Epithelial cell of proximal tubule (primary cell): ENCODE measurements around the gene PLA2G2E. TPM values are rescaled to one million over a fixed set of nuclear protein-coding genes. Genes with fewer than 3 reads are reported as not detected.

Experiments used
- DNase-seq: peaks from one replicate; pipeline ENCODE4 v3.0.0-alpha.2; 2011; ENCODE audit warnings: low read depth
- H3K4me3 ChIP-seq: 2 replicates; pipeline ENCODE4 v1.5.1; 2011; ENCODE audit warnings: low read depth, mild to moderate bottlenecking, low read length
- CTCF ChIP-seq: conservative IDR thresholded peaks from 2 replicates; pipeline ENCODE4 v1.5.1; 2012; ENCODE audit warnings: low read depth, mild to moderate bottlenecking, low read length
- total RNA-seq: library from RNA; depleted of rRNA; stranded (reverse); fragments of >200 nt; gene quantifications from 2 replicates; pipeline ENCODE4 v1.2.3, GENCODE V29; 2015

PLA2G2E gene
- total RNA-seq, 1 donor from 2014 or later, result not detected

- no peak for DNase-seq
- TF ChIP-seq CTCF, result no peak
- no peak overlapping the region for H3K4me3 ChIP-seq
Observed at GRCh38 chr1:19960591-19960990, 37.2 kb upstream of the PLA2G2E start.

DNA sequence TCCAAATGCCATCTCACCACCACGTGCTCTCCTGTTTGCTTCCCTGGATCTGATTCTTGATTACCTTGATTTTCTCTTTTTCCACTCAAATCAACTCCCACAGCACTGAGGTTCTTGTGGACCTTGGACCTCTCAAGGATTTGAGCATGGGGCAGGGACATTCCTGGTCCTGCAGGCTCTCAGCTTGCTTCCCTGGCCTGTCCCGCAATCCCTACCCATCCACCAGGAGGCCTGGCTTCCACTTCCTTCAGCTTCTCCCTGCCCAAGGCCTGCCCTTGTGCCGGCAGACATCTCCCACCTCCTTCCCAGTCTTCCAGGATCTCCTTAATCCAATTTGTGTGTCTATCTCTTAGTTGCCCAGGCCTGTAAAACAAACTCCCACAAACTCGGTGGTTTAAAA, 34.4 kb upstream of the PLA2G2E start:
- TF ChIP-seq CTCF, result peak; percentile 24
- no peak overlapping the region for H3K4me3 ChIP-seq
- no peak for DNase-seq

DNA sequence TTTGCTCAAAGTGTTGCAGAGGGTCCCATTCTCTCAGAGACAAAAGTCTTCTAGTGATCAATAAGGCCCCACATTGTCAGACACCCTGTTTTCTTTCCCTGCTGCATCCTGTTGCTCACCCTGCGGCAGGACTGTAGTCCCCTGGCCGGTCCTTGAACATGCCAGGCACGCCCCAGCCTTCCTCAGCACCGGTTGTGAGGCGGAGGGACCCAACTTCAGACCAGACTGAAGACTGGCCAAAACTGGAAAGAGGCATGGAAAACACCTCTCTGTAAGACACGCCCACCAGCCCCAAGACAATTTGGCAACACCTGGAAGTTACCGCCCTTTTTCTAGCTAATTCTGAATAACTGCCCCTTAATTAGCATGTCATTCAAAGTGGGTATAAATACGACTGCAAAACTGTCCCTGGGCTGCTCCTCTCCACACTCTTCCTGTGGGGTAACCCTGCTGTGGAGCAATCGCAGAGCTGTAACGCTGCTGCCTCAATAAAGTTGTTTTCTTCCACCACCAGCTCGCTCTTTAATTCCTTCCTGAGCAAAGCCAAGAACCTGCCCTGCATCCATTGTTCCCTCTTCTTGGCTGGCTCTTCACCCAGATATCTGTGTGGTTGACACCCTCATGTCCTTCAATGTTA, 32.2 kb upstream of the PLA2G2E start:
- no peak for TF ChIP-seq CTCF
- no peak overlapping the region for H3K4me3 ChIP-seq
- no peak for DNase-seq

- H3K4me3 ChIP-seq, result no peak overlapping the region
- no peak for TF ChIP-seq CTCF
- no peak for DNase-seq
Observed at GRCh38 chr1:19954059-19954458, 30.6 kb upstream of the PLA2G2E start.

GRCh38 chr1:19949016-19949415, 25.6 kb upstream of the PLA2G2E start:
- no peak for TF ChIP-seq CTCF
- DNase-seq, result no peak
- no peak overlapping the region for H3K4me3 ChIP-seq

DNA sequence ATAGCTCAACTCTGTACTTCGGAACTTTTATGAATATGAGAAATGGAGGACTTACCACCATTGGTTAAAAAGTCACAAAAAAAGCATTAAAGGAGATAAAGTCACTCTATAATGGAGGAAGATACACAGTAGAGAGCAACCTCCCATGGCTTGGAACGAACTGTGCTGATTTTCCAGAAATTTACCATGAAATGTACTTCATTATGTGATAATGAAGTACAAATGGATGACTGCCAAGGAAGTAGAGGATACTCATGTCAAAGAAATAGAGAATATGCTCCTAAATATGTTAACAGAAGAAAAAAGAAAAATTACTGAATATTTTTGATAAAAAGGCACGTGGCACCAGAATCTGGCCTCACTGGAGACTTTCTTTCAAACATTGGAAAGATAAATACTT, 23.6 kb upstream of the PLA2G2E start:
- no peak for DNase-seq
- TF ChIP-seq CTCF, result no peak
- no peak overlapping the region for H3K4me3 ChIP-seq

- TF ChIP-seq CTCF, result no peak
- no peak overlapping the region for H3K4me3 ChIP-seq
- no peak for DNase-seq
Observed at GRCh38 chr1:19946331-19946751, 22.9 kb upstream of the PLA2G2E start.
